Astrocyte of the spinal cord (primary cell): ENCODE measurements around the gene FGD4.

Experiments
- DNase-seq: peaks from one replicate; pipeline ENCODE4 v3.0.0; 2011; ENCODE audit warnings: low read depth, low spot score
- H3K4me3 ChIP-seq: 2 replicates; pipeline ENCODE4 v1.5.1; 2011; ENCODE audit warnings: low read depth, mild to moderate bottlenecking, low read length, moderate library complexity
- in situ Hi-C: cut with HindIII; loops from 2 replicates; pipeline ENCODE4 v1.10.0; 2017; ENCODE audit warnings: low sequenced_read_pairs
- TF ChIP-seq, protein P1 (sequence below): IDR thresholded peaks from 2 replicates; pipeline ENCODE4 v1.5.1; 2012; ENCODE audit warnings: low read depth, mild to moderate bottlenecking, low read length, inconsistent platforms

Gene FGD4

DNA sequence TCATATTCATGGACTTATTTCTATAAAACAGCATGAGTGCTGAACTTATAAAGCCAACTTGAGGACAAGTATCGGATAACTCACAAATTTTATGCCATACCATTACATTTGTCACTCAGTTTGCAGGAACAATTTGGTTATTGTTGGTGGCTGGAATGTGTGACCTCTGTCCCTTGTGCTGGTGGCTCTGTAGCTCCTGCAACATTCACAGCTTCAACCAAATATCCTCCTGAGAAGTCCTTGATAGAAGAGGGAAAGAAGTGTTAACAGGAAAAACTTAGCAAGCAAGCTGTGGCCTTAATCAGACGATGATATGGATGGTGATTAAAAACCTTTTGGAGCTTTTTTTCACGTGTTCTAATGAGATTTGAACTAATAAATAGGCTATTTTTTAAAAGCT, 218.8 kb downstream of the FGD4 start:
- TF ChIP-seq, protein P1, sequence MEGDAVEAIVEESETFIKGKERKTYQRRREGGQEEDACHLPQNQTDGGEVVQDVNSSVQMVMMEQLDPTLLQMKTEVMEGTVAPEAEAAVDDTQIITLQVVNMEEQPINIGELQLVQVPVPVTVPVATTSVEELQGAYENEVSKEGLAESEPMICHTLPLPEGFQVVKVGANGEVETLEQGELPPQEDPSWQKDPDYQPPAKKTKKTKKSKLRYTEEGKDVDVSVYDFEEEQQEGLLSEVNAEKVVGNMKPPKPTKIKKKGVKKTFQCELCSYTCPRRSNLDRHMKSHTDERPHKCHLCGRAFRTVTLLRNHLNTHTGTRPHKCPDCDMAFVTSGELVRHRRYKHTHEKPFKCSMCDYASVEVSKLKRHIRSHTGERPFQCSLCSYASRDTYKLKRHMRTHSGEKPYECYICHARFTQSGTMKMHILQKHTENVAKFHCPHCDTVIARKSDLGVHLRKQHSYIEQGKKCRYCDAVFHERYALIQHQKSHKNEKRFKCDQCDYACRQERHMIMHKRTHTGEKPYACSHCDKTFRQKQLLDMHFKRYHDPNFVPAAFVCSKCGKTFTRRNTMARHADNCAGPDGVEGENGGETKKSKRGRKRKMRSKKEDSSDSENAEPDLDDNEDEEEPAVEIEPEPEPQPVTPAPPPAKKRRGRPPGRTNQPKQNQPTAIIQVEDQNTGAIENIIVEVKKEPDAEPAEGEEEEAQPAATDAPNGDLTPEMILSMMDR: no peak
- in situ Hi-C loops: no loop called here
- DNase-seq: no peak
- no peak overlapping the region for H3K4me3 ChIP-seq

DNA sequence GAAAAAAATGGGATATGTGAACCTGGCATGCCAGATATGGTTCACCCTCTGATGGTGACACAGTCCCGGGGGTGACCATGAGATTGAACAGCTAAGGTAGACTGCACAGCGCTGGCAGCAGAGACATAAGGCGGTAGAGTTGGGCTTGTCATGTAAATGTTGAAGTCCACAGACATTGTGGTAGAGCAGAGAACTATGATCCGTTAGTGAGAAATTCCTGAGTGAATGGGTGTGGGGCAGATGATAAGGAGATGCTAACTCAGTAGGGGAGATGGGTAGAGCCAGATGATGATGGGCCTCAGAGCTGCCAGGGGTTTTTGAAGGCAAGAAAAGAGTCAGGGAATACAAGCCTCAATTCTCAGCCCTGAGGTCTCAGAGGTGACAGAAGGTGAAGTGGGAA, 228.6 kb downstream of the FGD4 start:
- TF ChIP-seq, protein P1: no peak
- H3K4me3 ChIP-seq: no peak overlapping the region
- in situ Hi-C loops: no loop called here
- DNase-seq: no peak

GRCh38 chr12:32641287-32641901, 242.0 kb downstream of the FGD4 start:
- in situ Hi-C loops: no loop called here
- TF ChIP-seq, protein P1: no peak
- DNase-seq: no peak
- H3K4me3 ChIP-seq: no peak overlapping the region

- no peak for DNase-seq
- TF ChIP-seq, protein P1: no peak
- in situ Hi-C loops: no loop called here
- no peak overlapping the region for H3K4me3 ChIP-seq
These were observed 245.1 kb downstream of the FGD4 start for GRCh38 chr12:32644431-32644830.

GRCh38 chr12:32647275-32647674, 247.9 kb downstream of the FGD4 start:
- TF ChIP-seq, protein P1: no peak
- no peak overlapping the region for H3K4me3 ChIP-seq
- in situ Hi-C loops: no loop called here
- no peak for DNase-seq

- H3K4me3 ChIP-seq: no peak overlapping the region
- in situ Hi-C loops: no loop called here
- no peak for DNase-seq
- TF ChIP-seq, protein P1: no peak
These were observed 251.2 kb downstream of the FGD4 start for GRCh38 chr12:32650508-32650907.
